GM21576 (cell line): ENCODE results near the gene ALOX12B.
"Not testable (repeated sequence)": the region's sequence is repeated elsewhere in the genome, so short reads cannot be mapped to it uniquely, and the experiment has no call there.

Source experiments
- ATAC-seq: cut with Tn5 transposase; IDR thresholded peaks from one replicate; pipeline ENCODE4 v1.9.1; 2021; ENCODE audit warnings: mild to moderate bottlenecking, moderate library complexity; ENCODE audit not compliant: unreplicated experiment

The ALOX12B gene

DNA sequence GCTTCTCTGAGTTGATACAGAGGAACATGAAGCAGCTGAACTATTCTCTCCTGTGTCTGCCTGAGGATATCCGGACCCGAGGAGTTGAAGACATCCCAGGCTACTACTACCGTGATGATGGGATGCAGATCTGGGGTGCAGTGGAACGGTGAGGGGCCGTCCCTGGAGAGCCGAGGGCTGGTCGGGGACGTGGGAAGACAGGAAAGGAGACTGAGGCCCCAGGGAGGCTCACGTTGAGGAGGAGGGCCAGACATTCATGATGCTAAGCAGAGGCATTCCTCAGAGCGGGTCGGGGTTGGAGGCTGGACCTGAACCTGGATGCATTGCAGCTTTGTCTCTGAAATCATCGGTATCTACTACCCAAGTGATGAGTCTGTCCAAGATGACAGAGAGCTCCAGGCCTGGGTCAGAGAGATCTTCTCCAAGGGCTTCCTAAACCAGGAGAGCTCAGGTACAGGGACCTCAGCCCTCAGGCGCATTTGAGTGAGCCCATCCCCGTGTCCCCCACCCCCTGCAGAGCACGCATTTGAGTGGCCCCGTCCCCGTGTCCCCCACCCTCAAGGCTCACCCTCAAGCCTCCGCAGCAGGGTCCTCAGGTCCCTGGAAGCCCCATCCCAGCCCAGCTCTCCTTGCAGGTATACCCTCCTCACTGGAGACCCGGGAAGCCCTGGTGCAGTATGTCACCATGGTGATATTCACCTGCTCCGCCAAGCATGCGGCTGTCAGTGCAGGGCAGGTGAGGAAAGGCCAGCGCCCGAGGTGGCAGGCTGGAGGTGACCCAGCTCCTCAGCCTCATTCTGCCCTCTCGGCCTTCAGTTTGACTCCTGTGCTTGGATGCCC, 40.4 kb downstream of the ALOX12B start:
- no peak for ATAC-seq

- no peak for ATAC-seq
Measured at GRCh38 chr17:8046306-8046928, 41.1 kb downstream of the ALOX12B start.

GRCh38 chr17:8044819-8045810, 42.4 kb downstream of the ALOX12B start:
- no peak for ATAC-seq

DNA sequence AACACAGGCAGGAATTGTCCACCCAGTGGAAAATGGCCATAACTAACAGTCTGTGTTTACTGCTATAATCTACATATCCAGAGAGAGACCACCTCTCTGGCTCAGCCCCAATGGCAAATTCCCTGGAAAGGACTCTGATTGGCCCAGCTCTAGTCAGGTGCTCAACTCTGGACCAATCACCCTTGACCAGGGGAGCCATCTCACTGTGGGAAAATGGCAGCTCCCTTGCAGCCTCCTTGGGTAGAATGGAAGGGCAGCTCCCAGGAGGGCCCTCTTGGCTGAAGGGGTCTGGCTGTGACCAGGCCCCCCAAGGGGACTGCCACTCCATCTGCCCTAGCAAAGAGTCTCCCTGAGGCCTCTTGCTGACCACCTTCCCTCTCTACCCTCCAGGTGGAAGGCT, 45.5 kb downstream of the ALOX12B start:
- ATAC-seq = no peak

- no peak for ATAC-seq
Measured at GRCh38 chr17:8041249-8041928, 46.1 kb downstream of the ALOX12B start.

DNA sequence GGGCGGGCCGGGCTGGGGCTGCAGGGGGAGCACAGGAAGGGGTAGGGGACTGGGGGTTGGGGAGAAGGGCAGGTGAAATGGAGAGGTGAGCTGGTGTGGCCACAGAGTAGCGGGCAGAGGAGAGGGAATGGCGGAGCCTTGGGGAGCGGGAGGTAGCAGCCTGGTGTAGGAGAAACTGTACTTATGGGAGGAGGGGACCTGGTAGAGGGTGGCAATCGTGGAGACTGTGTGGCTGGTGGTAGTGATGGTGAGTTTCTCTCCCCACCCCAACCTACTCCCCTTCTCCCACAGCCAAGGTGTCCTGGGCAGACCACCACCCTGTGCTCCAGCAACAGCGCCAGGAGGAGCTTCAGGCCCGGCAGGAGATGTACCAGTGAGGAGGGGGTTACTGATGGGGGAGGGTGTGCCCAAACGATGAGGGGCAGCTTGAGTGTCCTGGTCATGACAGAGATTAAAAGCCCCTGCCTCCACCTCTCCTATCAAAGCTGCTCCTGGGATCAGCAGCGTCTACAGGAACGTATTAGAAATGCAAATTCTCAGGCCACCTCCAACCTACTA, 47.8 kb downstream of the ALOX12B start:
- ATAC-seq = no peak

DNA sequence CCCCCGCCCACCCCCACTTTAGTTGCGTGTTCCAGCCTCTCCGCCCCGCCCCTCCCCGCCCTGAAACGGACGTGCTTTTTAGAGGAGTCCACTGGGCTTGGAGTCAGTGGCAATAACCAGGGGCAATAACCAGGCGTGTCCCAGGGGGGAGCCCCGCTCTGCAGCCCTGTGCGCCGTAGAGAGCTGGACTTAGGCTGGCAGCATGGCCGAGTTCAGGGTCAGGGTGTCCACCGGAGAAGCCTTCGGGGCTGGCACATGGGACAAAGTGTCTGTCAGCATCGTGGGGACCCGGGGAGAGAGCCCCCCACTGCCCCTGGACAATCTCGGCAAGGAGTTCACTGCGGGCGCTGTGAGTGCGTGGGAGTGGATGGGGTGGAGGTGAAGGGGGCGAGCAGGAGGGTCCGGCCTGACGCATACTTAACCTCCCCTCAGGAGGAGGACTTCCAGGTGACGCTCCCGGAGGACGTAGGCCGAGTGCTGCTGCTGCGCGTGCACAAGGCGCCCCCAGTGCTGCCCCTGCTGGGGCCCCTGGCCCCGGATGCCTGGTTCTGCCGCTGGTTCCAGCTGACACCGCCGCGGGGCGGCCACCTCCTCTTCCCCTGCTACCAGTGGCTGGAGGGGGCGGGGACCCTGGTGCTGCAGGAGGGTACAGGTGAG, 48.4 kb downstream of the ALOX12B start, which contains the start of gene ALOX15B:
TSS of gene ALOX15B (plus strand) at position 106 of the 657 bp plus-strand sequence. CDS start at position 203, 97 bp downstream.
- no peak for ATAC-seq

- ATAC-seq = no peak
Measured at GRCh38 chr17:8032442-8032841, 55.1 kb downstream of the ALOX12B start.

DNA sequence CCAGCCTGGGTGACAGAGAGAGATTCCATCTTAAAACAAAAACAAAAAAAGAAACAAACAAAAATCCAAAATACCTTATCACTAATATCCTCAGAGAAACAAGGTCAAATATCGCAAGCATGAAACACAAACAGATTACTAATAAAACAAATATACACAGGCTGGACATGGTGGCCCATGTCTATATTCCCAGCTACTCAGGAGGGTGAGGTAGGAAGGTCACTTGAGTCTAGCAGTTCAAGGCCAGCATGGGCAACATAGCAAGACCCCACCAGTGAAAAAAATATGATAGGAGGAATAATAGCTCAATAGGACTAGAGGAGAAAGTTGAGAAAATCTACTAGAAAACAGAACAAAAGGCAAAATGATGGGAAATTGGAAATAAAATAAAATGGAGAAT, 55.6 kb downstream of the ALOX12B start:
- no peak for ATAC-seq

DNA sequence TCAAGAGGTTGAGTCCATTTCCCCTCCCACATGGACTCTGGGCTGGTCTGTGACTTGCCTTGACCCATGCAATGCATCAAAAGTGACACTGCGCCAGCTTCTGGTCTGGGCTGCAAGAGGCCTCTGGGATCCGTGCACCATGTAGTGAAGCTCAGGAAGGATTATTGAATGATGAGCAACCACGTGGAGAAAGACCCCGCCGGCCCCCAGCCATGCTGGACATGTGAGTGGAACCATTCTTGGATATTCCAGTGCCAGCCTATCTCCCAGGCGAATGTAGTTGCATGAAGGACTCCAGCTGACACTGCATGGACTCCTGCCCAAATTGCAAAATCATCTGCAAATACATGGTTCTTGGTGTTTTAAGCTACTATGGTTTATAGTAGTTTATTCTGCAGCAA, 56.3 kb downstream of the ALOX12B start:
- ATAC-seq = no peak

DNA sequence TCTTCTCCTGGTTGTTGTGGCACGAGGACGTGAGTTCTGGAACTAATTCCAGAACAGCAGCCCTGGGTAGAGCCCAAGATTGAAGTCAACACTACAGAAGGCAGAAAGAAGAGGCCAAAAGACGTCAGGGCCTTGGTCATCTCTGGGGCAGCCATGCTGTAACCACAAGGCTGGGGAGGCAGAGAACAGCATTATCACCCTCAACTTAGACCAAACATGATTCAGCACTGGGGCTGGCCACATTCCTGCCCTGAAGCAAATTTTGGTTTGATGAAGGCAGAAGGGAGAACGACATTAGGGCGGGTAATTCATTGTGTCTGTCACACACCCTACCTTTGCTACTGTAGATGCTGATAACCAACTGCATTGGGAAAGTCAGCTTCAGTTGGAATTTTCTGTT, 58.4 kb downstream of the ALOX12B start:
- no peak for ATAC-seq

DNA sequence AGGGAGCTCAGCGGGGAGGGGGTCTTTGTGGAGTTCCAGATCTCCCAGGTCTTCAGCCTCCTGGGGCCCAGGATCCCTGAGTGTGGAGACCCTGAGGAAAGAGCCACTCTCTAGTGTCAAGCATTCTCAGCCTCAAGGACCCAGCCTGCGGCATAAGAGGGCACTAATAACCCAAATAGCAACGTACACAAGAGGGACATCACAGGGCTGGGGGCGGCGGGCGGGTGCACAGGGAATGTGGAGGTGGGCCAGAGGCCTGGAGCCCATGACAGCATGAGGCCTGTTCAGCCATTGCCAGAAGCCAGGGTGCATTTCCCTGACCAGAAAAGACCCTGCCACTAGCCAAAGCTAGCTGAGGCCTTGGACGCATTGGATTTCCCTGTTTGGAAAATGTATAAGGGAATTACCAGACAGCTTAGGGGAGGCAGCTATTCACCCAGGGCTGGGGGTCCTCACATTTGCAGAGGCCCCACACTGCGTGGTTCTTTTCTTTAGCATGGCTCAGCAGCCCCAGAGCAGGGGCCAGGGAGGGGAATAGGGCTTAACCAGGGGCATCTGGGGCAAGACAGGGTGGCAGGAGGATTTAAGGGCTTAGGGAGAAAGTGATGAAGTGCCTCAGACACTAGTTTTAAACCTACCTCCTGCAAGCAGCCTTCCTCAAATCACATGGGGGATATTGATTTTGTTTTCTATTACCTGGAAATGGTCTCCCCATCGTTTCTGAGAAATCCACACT, 62.2 kb downstream of the ALOX12B start:
- no peak for ATAC-seq

DNA sequence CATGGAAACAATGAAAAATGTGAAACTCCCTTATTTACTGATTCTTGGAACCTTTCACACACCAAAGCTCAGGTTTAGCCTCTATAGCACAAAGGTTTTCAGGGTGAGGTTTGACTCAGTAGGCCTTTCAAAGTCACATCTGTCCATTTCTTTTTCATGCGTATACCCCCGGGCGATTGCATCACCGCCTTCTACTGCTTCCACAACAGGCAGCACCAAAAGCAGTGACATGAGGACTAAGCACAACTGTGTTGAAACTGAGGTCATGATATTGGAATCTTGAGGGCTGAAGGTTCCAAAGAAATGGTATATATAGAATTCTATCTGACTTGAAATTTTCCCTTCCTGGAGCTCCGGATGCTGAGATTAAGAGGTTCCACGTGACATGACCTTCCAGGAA, 63.4 kb downstream of the ALOX12B start:
- not testable (repeated sequence) for ATAC-seq
